Stimulated activated CD4-positive, alpha-beta T cell treated with anti-CD3 and anti-CD28 coated beads, TNF-alpha, amount 100 ng/mL, for 48 hours (primary cell): ENCODE results near the gene PDZD2.

Experiments
- DNase-seq, 3 donors: peaks; one replicate each; pipeline ENCODE4 v3.0.0-alpha.2; 2020; ENCODE audit warnings: low read depth in 3 of 3

Gene PDZD2

DNA sequence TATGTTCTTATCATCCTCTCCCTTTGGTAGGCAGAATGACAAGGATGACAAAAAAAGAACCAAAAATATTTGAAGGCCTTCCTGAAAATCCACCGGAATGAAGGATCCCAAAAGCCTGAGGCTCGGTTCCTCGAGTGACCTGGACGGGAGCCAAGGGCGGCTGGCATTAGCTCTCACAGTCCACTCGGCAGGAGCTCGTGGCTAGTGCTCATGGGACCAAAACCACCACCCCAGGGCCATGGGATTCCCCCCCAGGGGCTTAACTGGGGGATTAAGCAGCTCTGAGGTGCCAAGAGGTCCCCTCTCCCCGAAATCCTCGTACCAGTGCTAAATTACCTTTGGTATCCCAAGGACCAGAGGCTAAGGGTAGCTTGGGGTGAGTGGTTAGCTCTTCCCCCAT is 586 bp upstream of the PDZD2 start:
- DNase-seq = no peak

DNA sequence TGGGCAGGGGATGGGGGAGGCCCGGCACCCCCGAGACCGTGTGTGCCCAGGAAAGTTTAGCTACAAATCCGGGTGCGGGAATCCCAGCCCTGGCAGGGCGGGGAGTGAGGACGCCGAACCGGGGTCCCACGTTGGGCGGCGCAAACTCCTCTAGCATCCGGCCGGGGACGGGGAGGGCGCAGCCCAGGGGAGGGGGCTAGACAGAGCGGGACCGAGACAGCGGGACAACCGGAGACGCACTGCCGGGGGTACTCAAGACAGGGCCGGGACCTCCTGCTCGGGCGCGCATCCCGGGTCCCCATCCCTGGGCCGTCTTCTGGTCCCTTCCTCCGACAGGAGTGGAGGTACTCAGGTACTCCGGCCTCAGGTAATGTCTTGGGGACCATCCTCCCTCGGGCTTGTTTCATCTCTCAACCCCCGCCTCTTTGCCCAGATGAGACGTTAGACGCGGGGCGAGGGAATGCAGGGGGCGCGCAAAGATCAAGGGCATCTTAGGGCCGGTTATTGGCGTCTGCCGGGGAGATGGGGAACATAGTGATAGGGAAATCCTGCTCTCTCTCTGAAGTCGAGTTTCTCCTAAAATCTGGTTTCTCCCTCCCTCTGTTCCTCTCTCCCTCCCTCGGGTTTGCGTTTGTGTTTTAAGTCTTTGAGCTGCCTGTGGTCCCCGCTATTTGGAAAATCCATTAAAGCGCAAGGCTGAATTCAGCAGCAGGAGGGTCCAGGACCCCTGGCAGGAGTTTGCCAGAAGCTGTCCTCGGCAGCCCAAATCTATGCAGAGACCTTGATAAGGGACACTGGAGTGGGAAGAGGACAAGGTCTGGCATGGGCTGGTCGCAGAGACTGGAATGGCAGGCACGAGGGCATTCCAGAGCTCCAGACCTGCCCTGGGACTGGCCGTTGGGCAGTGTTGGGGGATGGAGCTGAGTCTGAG is 815 bp downstream of the PDZD2 start:
- no peak for DNase-seq

DNA sequence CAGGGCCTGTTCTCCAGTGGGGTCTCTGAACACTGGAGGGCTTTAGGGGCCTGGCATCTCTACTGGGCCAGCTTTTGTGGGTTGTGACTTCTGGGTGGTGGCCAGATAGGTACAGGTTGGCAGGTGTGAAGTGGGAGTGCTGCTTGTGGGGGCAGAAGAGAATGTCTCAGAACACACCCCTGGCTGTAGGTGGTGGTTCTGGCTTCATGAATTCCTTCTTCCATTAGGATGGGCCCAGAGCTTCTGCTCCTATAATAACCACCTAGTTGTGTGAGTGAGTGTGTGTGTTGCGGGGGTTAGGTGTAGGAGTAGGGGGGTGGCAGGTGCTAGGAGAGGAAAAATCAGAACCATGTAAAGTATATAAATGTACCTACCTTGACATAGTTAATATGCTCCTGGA is 1.6 kb downstream of the PDZD2 start:
- DNase-seq = no peak

DNA sequence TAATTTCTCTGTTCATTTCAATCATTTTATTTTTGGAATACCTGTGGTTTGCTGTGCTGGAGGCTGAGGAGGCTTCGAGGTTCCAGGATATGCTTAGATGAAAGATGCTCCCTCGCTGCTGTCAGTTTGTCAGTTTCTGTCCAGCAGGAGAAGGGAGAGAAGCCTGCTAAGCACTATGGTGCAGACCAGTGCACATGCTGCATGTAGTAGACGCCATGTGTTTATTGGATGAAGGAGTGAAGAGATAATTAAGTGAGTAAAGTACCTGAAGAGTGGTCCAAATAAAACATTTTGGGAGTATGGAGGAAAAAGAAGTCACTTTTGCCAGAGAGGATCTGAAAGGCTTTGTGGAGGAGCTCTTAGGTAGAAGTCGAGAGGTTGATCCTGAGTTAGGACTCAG is 2.1 kb downstream of the PDZD2 start:
- DNase-seq = no peak

DNA sequence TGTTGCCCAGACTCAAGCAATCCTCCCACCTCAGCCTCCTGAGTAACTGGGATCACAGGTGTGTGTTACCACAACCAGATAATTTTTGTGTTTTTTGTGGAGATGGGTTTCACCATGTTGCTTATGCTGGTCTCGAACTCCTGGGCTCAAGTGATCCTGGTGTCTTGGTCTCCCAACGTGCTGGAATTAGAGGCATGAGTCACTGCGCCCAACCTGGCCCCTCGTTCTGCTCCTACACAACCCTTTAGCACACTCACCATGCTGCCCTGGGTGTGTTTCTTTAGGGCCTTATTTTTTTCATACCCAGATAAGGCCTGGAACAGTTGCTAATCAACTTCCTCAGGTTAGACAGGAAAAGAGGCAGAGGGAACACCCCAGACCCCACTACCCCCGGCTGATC is 2.6 kb downstream of the PDZD2 start:
- no peak for DNase-seq

DNA sequence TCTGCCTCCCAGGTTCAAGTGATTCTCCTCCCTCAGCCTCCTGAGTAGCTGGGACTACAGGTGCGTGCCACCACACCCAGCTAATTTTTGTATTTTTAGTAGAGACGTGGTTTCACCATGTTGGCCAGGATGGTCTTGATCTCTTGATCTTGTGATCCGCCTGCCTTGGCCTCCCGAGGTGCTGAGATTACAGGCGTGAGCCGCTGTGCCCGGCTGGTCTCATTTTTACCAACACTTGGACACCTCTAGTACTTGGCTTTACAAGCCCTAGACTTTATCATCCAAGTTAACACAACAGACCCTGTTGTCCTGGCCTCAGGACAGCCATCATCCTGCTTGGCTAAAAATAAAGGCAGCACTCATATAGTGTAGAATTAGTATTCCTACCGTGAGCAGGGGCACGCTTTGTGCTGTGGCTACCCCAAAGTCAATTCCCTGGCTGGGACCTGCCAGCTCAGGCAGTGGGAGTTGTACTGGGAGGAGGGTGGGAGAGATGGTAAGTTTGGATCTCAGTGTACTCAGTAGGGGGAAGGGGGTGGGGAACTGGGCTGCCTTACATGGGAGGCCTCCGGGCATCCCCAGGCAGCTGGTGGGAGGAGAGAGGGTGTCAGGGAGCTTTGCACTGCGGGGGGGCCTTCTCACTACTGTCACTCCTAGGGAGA is 6.6 kb downstream of the PDZD2 start:
- DNase-seq = no peak

DNA sequence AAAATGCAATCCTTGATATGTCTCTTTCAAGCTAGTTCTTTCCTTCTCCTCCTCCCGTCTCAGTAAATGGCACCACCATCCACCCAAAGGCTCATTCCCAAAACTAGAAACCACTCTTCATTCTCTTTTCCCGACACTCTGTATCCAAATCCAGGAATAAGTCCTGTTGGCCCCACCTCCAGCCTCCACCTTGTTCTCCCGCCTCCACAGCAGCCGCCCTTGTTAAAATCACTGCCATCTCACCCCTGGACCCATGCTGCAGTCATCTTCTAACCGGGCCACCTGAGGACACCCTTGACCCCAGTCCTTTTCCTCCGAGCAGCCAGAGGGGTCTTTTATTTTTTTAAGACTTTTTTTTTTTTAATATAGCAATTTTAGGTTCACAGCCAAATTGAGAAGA is 9.4 kb downstream of the PDZD2 start:
- no peak for DNase-seq

DNA sequence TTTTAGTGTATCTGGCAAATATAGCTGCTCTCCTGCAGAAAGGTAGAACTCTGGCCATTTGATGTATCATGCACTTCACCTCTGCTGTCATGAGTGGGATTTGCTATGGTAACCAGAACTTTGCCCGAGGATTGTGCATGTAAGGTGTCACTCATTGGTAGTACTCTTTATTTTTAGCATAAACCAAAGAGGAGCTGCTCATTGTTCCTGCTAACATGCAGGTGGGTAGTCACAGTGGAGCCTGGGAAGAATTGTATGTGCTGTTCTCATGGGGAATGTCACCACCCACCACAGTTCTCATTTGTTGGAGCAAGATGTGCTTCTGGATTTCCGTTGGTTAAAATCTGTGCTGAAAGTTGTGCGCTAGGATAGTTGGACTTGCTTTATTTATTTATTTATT is 12.3 kb downstream of the PDZD2 start:
- DNase-seq = no peak

DNA sequence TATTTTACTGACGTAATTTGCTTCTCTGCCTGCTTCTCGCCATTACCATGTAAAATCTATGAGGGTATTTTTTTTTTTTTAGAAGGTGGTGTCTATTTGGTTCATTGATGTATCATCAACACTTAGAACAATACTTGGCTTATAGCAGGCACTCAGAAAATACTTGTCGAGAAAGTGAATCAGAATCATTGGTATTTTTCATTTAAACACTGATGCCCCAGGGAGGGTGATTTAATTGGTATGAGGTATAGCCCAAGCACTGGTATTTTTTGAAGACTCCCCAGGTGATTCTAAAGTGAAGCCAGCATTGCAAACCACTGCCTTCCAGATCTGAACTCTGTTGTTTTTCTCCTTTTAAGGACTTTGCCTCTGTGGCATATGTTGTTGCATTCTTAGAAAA is 16.6 kb downstream of the PDZD2 start:
- DNase-seq = no peak

DNA sequence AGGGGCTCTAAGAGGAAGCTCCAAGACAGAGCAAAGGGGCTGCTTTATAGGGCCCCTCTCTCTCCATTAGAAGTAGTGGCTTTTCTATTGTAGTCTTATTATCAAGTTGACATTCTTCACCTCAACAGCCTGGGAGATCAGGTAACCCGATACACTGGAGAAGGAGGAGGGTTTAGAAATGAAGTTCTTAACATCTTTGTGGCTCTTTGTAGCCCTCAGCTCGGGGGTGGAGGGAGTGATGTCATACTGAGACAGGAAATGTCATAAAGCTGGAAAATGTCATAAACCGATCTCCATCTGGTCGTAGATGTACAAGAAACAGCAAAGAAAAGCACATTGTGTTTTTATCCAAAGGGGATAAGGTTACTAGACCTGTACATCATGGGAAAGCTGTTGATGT is 17.9 kb downstream of the PDZD2 start:
- DNase-seq = no peak

DNA sequence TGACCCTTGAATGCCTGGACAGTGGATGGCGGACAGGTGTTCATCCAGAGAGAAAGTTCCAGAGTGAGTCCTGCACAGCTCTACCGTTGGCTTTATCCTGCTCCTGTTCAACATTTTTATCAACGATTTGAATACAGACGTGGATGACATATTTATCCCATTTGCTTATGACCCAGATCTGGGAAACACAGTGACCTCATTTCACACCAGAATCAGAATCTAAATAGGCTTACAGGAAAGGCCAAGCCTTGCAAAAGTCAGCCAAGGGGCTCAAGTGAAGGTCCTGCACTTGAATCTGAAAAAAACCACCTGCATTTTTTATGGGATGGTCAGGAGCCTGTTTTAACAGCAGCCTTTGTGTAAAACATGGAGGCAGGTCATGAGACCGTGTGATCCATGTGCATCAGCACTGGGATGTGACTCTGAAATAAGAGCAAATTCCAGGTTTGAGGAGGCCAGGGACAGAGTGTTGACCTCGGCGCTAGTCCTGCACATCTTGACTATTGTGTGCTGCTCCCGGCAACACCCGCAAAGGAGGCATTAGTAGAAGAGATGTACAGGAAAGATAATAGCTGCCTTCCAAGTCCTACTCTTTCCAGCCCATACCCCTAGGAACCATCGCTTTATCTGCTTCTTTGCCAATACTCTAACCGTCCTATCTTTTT is 18.5 kb downstream of the PDZD2 start:
- DNase-seq = no peak

DNA sequence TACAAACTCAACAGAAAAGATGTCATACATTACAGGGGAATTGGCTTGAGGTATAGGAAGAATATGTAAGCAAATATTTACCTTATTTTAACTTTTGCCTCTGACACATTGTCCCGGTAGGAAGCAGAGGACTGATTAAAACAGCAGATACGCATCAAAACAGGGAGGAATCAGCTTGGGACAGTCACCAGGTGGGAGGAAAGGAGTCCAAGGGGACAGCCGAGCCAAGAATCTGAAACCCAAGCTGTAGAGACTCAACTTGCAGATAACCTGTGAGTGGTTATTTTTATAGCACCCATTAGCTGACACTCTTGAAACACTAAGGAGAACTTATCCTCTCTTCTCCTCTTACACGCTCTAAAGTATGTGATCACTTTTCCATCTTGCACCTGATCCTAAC is 22.3 kb downstream of the PDZD2 start:
- no peak for DNase-seq

DNA sequence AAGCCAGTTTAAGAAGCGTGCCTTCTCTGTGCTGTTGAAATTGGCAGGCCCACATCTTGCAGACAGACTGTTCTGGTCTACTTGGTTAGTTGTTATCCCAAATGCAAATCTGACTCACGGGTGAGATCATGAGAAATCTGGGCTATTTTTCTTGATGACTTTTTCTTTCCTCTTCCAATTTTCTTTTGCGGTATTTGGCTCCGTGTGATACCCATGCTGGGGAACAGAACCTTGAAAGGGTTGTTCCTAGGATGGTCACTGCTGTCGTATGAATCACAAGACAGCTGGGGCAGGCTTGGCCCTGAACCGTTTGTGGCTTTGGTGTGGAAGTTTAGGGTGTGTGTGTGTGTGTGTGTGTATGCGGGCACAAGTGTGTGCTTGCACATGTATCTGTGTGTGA is 24.6 kb downstream of the PDZD2 start:
- DNase-seq = no peak

DNA sequence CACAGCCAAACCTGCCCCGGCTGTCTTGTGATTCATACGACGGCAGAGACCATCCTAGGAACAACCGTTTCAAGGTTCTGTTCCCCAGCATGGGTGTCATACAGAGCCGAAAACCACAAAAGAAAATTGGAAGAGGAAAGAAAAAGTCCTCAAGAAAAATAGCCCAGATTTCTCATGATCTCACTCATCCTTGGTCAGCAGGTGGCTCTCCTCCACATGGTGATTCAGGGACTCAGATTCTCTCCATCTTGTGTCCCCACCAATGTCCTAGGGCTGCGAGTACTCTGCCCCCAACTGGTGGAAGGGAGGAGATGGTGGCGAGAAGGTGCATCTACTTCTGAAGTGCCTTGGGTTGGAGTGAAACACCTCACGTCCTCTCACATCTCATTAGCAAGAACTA is 25.6 kb downstream of the PDZD2 start:
- DNase-seq = no peak

DNA sequence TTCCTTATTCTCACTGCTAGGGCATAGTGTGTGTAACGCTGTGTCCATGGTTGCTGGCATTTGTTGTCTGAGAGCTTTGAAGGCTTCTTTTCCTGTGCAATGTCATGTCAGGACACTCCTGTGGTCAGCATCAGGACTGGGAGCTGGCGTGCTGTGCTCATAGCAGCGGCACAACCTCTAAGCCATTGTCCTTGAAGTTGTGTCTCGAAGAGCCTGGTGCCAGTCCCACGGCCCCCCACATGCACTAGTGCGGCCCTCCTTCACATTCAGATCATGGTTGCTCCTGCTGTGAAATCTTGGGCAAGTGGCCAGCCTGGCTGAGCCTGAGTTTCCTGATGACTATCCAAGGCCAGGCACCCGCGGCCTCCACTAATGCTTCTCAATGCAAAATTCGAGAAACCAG is 32.4 kb downstream of the PDZD2 start:
- DNase-seq = no peak

DNA sequence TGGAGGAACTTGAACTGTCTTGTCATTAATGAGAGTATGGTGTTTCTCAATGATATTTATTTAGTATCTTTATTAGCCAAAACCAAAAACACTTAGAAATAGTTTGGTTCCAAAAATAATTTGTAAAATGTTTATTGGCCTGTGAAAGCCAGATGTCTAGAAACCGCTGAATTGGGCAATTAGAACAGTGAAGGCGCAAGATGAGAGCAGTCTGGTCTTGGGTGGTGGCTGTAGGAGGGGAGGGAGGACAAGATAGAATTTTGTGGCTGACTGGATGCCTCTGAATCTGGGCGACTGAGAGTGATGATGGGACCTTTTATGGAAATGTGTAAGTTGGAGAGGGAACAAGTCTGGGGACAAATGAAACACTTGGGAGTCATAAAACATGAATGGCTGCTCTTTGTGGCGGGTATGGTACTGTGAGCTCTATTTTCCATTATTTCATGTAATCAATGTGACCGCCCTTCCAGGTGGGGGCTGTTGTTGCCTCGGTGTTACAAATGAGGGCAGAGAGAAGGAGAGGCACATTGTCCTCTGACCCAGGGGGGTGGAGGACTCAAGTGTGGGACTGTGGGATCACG is 35.5 kb downstream of the PDZD2 start:
- DNase-seq = no peak

DNA sequence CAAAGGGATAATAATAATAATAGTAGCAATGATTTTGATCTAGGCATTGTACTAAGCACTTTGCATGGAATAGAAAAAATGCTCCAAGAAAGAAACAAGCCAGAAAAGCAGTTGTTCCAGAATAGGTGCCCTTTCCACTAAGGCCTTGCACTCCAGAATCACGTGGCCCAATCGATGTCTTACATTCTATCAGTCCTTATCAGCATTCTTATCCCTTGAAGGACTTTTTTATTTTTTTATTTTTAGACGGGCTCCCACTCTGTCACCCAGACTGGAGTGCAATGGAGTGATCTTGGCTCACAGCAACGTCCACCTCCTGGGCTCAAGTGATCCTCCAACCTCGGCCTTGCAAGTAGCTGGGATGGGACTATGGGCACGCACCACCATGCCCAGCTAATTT is 36.5 kb downstream of the PDZD2 start:
- no peak for DNase-seq

DNA sequence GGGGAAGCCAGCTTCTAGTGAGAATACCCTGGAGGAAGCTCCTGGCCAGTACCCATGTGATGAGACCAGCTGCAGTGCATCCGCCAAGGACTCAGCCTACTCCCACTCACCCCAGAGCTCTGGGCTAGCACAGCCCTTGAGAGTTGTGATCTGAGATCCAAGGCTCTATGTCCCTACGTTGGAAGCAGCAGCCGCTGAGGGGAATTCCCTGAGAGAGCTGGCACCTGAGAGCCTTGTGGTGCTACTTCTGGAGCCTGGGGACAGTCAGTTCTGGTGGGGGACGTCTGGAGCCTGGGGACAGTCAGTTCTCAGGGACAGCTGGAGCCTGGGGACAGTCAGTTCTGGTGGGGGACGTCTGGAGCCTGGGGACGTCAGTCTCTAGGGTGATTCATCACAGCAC is 39.2 kb downstream of the PDZD2 start:
- DNase-seq = no peak

DNA sequence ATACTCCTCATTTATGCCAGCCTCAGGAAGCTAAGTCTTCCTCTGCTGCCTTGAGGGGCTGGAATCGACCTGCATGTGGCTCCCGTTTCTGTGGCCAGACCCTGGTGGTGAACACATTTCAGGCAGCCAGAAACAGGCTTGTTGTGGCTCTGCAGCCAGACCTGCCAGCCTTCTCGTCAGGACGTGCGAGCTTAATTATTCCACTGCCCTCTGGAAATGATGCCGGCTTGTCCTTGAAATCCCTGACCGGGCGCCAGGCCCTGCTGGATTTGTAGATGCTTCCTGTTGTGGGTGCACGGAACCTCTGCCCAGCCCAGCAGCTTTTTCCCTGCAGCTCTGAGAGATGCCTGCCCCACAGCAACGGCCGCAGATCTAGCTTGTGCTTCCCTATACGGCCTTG is 41.6 kb downstream of the PDZD2 start:
- no peak for DNase-seq

DNA sequence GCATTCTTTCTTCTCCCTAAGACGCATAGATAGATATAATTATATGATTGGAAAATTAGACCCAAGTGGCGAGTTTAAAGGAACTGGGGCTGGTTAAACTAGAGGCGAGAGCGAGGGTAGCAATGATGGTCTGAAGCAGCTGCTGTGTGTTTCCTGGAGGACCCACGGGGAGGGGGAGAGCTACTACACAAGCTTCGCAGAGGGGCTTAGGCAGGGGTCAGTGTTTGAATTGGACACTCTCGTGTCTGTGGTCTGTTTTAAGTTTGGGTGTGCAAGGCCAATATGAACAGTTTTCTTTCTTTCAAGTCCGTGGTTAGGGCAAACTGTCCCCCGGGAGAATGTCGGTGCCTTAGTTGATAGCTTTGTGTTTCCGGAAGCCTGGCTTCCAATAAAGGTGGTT is 43.1 kb downstream of the PDZD2 start:
- DNase-seq = no peak

DNA sequence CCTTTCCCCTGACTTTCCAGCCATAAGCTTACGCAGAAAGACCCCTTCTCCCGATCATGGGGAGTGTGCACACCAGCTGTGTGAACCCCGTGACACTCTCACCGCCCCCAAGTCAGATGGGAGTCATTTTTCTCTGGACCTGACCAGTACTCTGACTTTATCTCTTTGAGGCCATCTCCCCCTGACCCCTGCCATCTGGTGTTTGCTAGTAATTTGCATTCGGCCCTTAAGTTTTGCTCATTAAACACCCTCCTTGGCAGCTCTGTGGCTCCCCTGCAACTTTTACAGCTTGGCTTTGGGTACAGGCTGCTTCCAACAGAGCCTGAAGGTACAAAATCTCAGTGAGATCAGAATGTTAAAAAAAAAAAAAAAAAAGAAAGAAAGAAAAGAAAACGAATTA is 43.9 kb downstream of the PDZD2 start:
- no peak for DNase-seq

DNA sequence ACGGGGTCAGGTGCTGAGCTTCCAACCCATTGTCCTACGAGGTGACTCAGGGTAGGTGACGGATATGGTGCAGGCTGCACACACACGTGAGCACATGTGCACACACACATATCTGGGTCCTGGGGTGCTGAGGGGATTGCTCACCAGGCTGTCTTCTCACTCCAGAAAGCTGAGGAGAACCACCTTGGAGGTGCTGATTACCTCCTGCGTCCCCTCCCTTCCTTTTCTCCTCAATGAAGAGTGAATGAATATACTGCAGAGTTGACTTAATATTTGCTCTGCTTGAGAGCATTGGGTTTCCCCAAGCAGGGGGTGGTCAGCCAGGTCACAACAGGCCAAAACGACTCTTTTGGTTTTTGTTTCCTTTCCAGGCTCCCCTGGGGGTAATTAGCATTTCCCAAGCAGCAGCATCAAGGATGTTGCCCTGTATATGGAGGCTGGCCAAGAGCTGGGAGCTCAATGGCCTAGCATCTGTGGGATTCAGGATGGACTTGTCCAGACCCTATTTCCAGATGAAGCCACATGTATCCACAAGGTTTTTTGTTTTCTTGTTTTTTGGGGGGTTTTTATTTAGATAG is 49.7 kb downstream of the PDZD2 start:
- DNase-seq = no peak
